Mesothelial cell of epicardium (in vitro differentiated cells): ENCODE measurements around the gene SPARC. TPM values are rescaled to one million over a fixed set of nuclear protein-coding genes. Genes with fewer than 3 reads are reported as not detected.

Experiments used
- DNase-seq, 2 experiments: peaks; one replicate each; pipeline ENCODE4 v3.0.0; 2021; ENCODE audit warnings: low spot score in 2 of 2; ENCODE audit not compliant: unreplicated experiment in 2 of 2
- H3K27ac Mint-ChIP-seq: 2 replicates; pipeline ENCODE4 v1.8.0; 2021; ENCODE audit warnings: mixed read lengths
- H3K27me3 Mint-ChIP-seq: 2 replicates; pipeline ENCODE4 v1.8.0; 2021; ENCODE audit warnings: low read depth, mixed read lengths
- H3K36me3 Mint-ChIP-seq: 2 replicates; pipeline ENCODE4 v1.8.0; 2021; ENCODE audit warnings: mixed read lengths
- H3K4me1 Mint-ChIP-seq: 2 replicates; pipeline ENCODE4 v1.8.0; 2021; ENCODE audit warnings: mixed read lengths
- H3K4me3 Mint-ChIP-seq: 2 replicates; pipeline ENCODE4 v1.8.0; 2021; ENCODE audit warnings: mild to moderate bottlenecking, moderate library complexity, mixed read lengths
- H3K9me3 Mint-ChIP-seq: 2 replicates; pipeline ENCODE4 v1.8.0; 2021; ENCODE audit warnings: mixed read lengths
- CTCF ChIP-seq: fragments of 200-600 bp; sonication (generic); IDR thresholded peaks from one replicate; pipeline ENCODE4 v1.5.0; 2021; ENCODE audit warnings: antibody characterized with exemption; ENCODE audit not compliant: unreplicated experiment
- total RNA-seq: library from RNA; stranded (reverse); gene quantifications from 3 replicates; pipeline ENCODE4 v1.2.1, GENCODE V29; 2021

The SPARC gene
- total RNA-seq, 1 donor from 2014 or later: 2,843 TPM

- Mint-ChIP-seq H3K27me3 (no peaks in the 10 kb centered on the region), H3K4me1 (peaks cover 9% of the 10 kb centered on the region), H3K9me3 (no peaks in the 10 kb centered on the region), H3K4me3 (no peak overlapping the region), H3K27ac (no peak overlapping the region), H3K36me3 (no peaks in the 10 kb centered on the region)
- DNase-seq: no peak
- TF ChIP-seq CTCF: no peak
Observed at GRCh38 chr5:151628112-151628823, 58.4 kb downstream of the SPARC start.

GRCh38 chr5:151627650-151628049 lies 59.1 kb downstream of the SPARC start:
- Mint-ChIP-seq H3K4me1 (peaks cover 9% of the 10 kb centered on the region), H3K27me3 (no peaks in the 10 kb centered on the region), H3K36me3 (no peaks in the 10 kb centered on the region), H3K4me3 (no peak overlapping the region), H3K9me3 (no peaks in the 10 kb centered on the region), H3K27ac (no peak overlapping the region)
- DNase-seq: no peak
- no peak for TF ChIP-seq CTCF

GRCh38 chr5:151625285-151625684 lies 61.4 kb downstream of the SPARC start:
- no peak for TF ChIP-seq CTCF
- no peak for DNase-seq
- no peak overlapping the region for H3K27ac Mint-ChIP-seq
- H3K4me3 Mint-ChIP-seq: no peak overlapping the region
- peaks cover 19% of the 10 kb centered on the region for H3K4me1 Mint-ChIP-seq
- H3K36me3 Mint-ChIP-seq: no peaks in the 10 kb centered on the region
- no peaks in the 10 kb centered on the region for H3K27me3 Mint-ChIP-seq
- H3K9me3 Mint-ChIP-seq: no peaks in the 10 kb centered on the region

- H3K27me3 Mint-ChIP-seq: no peaks in the 10 kb centered on the region
- H3K4me1 Mint-ChIP-seq: peaks cover 27% of the 10 kb centered on the region
- DNase-seq: no peak
- H3K27ac Mint-ChIP-seq: no peak overlapping the region
- no peak for TF ChIP-seq CTCF
- no peaks in the 10 kb centered on the region for H3K9me3 Mint-ChIP-seq
- no peaks in the 10 kb centered on the region for H3K36me3 Mint-ChIP-seq
- H3K4me3 Mint-ChIP-seq: no peak overlapping the region
Observed at GRCh38 chr5:151624476-151624875, 62.2 kb downstream of the SPARC start.

GRCh38 chr5:151622367-151623088 lies 64.2 kb downstream of the SPARC start:
- Mint-ChIP-seq H3K27me3 (no peaks in the 10 kb centered on the region), H3K36me3 (no peaks in the 10 kb centered on the region), H3K4me3 (no peak overlapping the region), H3K9me3 (no peaks in the 10 kb centered on the region), H3K4me1 (peaks cover 28% of the 10 kb centered on the region), H3K27ac (no peak overlapping the region)
- TF ChIP-seq CTCF: no peak
- DNase-seq: no peak
